ENCODE results near the gene OR4A16.

OR4A16 gene

GRCh38 chr11:55342901-55343300 lies at the start of gene OR4A16:
Gene OR4A16 (plus strand): TSS chr11:55343201. CDS start chr11:55343201, 0 bp downstream.
- DNase-seq: no peak

- no peak for DNase-seq
These were observed 18.5 kb upstream of the OR4A16 start for GRCh38 chr11:55324500-55324899.

- no peak for DNase-seq
These were observed 2.3 kb downstream of the OR4A16 start for GRCh38 chr11:55345306-55345705.

- no peak for DNase-seq
These were observed 6.0 kb downstream of the OR4A16 start for GRCh38 chr11:55349032-55349431.

GRCh38 chr11:55357560-55358184 lies 14.7 kb downstream of the OR4A16 start:
- no peak for DNase-seq

GRCh38 chr11:55367674-55368073 lies 24.7 kb downstream of the OR4A16 start, which contains the start of gene OR4A15:
Gene OR4A15 (plus strand): TSS chr11:55367974. CDS start chr11:55367974, 0 bp downstream.
- DNase-seq: no peak
